ENCODE measurements around the gene MEMO1.

DNA sequence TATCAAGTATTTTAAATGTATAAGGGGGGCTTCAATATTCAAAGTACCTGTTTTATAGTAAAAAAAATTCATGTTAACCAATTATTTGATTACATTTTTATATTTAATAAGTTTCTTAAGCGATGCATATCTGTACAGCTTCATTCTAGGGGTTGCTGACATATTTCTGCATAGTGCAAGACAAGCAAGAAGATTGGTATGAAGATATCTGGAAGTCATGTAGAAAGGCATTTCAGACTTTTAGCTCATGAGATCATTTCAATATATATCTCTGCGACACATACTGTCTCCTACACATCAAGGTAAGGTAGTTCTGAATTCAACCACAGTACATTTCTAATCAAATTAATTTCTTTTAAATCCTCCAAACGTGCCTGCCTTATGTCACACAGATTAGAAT lies 73.1 kb downstream of the MEMO1 start:
- TF ChIP-seq CTCF (IDR thresholded peaks at IDR 0.05) = no peak
- TF ChIP-seq POLR2A (IDR thresholded peaks at IDR 0.05) = no peak
